ENCODE measurements around the gene UST. TPM values are rescaled to one million over a fixed set of nuclear protein-coding genes. Genes with fewer than 3 reads are reported as not detected.
"Not testable (repeated sequence)": the region's sequence is repeated elsewhere in the genome, so short reads cannot be mapped to it uniquely, and the experiment has no call there.

The UST gene
- total RNA-seq, 2 donors from 2014 or later = 4.3 to 5.3 TPM

DNA sequence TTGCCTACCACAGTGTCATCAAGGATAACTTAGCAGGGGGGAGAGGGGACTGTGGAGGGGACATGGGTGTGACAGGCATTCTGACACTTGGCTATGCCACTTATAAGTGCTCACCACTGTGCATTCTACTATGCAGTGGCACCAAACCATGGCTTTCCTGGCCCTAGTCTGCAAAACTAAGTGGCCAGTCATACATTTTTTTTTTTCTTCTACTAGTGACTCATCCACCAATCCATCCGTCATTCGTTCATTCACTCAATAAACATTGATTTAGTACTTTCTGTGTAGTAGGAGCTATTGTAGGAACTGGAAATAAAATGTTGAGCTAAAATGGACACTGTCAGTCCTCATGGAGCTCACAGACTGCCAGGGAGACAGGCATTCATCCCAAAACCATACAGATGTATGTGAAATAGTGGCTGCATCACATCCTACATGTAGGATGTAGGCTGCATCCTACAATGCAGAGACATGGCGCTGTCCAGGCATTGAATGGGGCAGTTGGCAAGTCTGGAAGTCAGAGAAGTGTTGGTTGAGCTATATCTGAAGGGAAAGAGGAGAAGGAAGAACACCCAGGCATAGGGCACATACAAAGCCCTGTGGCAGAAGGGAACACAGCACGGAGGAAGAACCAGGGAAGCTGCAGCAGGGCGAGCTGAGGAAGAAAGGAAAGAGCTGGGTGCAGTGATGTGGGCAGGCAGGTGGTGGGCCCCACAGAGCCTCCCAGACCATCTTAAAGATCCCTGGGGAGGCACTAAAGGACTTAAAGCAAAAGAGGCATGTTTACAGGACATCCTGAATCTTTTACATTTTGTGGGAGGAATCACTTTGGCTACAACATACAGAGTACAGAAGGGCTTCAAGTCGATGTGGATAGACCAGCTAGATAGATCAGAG is 224.4 kb downstream of the UST start:
- Histone ChIP-seq H3K27me3 (no peaks in the 10 kb centered on the region), H3K36me3 (no peaks in the 10 kb centered on the region), H3K4me1 (peaks cover 0 to 5% of the 10 kb centered on the region in 2 donors), H3K4me3 (no peak overlapping the region), H3K9me3 (no peaks in the 10 kb centered on the region), H3K27ac (no peak overlapping the region)
- DNase-seq (ENCODE audit: low spot score) = no peak
- TF ChIP-seq, protein P1, sequence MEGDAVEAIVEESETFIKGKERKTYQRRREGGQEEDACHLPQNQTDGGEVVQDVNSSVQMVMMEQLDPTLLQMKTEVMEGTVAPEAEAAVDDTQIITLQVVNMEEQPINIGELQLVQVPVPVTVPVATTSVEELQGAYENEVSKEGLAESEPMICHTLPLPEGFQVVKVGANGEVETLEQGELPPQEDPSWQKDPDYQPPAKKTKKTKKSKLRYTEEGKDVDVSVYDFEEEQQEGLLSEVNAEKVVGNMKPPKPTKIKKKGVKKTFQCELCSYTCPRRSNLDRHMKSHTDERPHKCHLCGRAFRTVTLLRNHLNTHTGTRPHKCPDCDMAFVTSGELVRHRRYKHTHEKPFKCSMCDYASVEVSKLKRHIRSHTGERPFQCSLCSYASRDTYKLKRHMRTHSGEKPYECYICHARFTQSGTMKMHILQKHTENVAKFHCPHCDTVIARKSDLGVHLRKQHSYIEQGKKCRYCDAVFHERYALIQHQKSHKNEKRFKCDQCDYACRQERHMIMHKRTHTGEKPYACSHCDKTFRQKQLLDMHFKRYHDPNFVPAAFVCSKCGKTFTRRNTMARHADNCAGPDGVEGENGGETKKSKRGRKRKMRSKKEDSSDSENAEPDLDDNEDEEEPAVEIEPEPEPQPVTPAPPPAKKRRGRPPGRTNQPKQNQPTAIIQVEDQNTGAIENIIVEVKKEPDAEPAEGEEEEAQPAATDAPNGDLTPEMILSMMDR (IDR thresholded peaks at IDR 0.05) = no peak

DNA sequence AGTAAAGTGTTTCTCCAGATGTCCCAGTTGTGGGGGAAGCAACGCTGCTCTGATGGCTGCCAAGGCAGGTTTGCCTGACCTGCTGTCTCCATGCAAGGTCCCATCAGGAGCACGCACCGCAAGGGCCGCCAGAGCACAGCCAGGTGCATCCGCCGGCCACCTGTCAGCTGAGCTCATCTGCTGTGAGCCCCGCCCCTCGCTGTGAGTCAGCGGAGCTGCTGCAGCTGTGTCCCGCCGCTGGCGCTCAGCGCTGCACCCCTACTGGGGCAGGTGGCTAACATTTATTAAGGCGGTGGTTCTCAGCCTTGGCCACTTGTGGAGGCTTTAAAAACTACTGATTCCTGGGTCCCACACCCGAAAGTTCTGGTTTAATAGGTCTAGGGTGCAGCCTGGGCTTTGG is 225.7 kb downstream of the UST start:
- no peaks in the 10 kb centered on the region for H3K9me3 ChIP-seq
- no peak overlapping the region for H3K4me3 ChIP-seq
- no peaks in the 10 kb centered on the region for H3K27me3 ChIP-seq
- peaks cover 0 to 5% of the 10 kb centered on the region in 2 donors for H3K4me1 ChIP-seq
- no peak overlapping the region for H3K27ac ChIP-seq
- TF ChIP-seq, protein P1 (IDR thresholded peaks at IDR 0.05) = no peak
- no peak for DNase-seq (ENCODE audit: low spot score)
- H3K36me3 ChIP-seq = no peaks in the 10 kb centered on the region

DNA sequence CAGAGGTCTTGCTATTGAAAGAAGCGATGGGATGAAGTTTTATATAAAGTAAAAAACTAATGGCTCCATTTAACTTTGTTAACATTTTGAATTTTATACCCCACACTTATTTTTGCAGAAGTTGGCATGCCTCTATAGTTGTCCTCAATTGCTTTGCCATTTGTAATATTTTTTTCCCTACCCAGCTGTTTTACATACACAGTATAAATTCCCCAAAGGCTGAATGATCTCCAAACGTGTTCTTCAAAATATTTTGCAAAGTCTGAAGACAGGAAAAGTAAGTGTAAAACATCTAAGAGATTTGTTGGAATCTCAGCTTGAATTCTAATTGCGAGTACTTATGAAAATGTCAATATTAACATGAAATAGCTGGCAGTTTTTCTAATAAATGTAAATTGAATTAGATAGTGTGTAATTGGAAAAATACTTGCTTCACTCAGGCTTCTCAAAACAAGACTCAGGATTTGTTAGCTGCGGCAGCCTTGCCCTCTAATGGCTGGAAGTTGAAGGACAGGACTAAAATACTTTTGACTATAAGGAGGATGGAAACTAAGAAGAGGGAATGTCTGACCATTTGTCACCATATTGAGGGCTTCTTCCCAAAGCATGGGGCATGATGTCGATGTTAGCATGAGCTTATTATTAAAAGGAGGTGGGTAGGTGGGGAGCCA is 226.8 kb downstream of the UST start:
- no peaks in the 10 kb centered on the region for H3K36me3 ChIP-seq
- no peak overlapping the region for H3K4me3 ChIP-seq
- peaks cover 0 to 3% of the 10 kb centered on the region in 2 donors for H3K4me1 ChIP-seq
- no peaks in the 10 kb centered on the region for H3K27me3 ChIP-seq
- no peak overlapping the region for H3K27ac ChIP-seq
- H3K9me3 ChIP-seq = no peaks in the 10 kb centered on the region
- TF ChIP-seq, protein P1 (IDR thresholded peaks at IDR 0.05) = peak in 1 of 2 donors; percentile 56
- DNase-seq (ENCODE audit: low spot score) = no peak

DNA sequence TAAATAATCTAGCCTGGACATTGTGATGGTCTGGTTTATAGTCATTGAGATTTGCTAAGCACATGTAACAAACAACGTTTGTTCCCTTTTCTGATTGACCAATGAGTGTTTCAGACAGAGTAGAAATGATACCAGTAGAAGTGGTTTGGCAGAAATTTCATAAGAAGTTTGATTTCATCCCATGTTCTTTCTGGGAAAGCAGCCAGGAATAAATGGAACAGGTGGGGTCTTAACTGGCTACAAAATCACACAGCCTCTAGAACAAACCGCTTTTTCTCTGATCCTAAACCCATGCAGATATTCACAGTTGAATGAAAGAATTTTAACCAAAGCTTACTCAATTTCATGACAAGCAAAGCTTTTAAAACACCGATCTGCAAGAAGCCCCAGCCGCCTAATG is 227.5 kb downstream of the UST start:
- DNase-seq (ENCODE audit: low spot score) = no peak
- H3K27ac ChIP-seq = no peak overlapping the region
- no peaks in the 10 kb centered on the region for H3K36me3 ChIP-seq
- no peak overlapping the region for H3K4me3 ChIP-seq
- TF ChIP-seq, protein P1 (IDR thresholded peaks at IDR 0.05) = no peak
- no peaks in the 10 kb centered on the region for H3K4me1 ChIP-seq
- H3K9me3 ChIP-seq = no peaks in the 10 kb centered on the region
- H3K27me3 ChIP-seq = no peaks in the 10 kb centered on the region

DNA sequence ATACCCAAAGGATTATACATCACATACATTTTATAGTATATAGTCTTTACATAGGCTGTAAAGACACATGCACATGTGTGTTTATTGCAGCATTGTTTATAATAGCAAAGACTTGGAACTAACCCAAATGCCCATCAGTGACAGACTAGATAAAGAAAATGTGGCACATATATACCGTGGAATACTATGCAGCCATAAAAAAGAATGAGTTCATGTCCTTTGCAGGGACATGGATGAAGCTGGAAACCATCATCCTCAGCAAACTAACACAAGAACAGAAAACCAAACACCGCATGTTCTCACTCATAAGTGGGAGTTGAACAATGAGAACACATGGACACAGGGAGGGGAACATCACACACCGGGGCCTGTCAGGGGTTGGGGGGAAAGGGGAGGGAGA is 231.5 kb downstream of the UST start:
- not testable (repeated sequence) for H3K9me3 ChIP-seq; H3K27ac ChIP-seq; H3K27me3 ChIP-seq; DNase-seq (ENCODE audit: low spot score); H3K36me3 ChIP-seq; H3K4me1 ChIP-seq; H3K4me3 ChIP-seq
